Measurements from ENCODE around the gene CCDC97. TPM values are rescaled to one million over a fixed set of nuclear protein-coding genes. Genes with fewer than 3 reads are reported as not detected.

Gene CCDC97
- total RNA-seq, 4 donors from 2014 or later, result 11.6 to 21.2 (median 14.8) TPM

DNA sequence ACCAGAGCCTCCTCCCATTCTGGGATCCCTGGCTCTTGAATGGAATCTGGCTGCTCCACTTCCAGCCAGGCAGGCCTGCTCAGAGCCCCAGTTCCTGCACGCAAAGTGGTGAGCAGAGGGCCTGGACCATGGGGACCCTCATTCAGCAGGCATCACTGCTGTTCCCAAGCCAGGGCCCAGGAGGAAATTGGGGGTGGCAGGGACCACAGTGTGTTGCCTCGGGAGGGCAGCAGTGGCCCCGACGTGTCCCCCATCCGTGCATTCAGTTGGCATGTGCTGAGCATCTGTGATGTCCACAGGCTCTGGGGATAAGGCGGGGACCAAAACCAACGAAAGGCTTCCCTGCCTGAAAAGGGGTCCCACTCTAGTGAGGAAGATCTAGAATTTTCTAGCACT, 11.2 kb downstream of the CCDC97 start:
- Histone ChIP-seq H3K4me1 (peaks cover 48 to 53% (median 51%) of the 10 kb centered on the region in 4 donors), H3K27ac (replicated peaks in 1 of 4) (peak overlapping the region in 3 of 4 donors; percentile 83 to 86 (median 84)), H3K36me3 (peaks cover 30 to 65% (median 61%) of the 10 kb centered on the region in 4 donors), H3K9me3 (no peaks in the 10 kb centered on the region), H3K4me3 (no peak overlapping the region), H3K27me3 (no peaks in the 10 kb centered on the region)
- intact Hi-C loops (cut with DNase I), result no loop called here
- no peak for DNase-seq (ENCODE audit: extremely low spot score)
- TF ChIP-seq, protein P1, sequence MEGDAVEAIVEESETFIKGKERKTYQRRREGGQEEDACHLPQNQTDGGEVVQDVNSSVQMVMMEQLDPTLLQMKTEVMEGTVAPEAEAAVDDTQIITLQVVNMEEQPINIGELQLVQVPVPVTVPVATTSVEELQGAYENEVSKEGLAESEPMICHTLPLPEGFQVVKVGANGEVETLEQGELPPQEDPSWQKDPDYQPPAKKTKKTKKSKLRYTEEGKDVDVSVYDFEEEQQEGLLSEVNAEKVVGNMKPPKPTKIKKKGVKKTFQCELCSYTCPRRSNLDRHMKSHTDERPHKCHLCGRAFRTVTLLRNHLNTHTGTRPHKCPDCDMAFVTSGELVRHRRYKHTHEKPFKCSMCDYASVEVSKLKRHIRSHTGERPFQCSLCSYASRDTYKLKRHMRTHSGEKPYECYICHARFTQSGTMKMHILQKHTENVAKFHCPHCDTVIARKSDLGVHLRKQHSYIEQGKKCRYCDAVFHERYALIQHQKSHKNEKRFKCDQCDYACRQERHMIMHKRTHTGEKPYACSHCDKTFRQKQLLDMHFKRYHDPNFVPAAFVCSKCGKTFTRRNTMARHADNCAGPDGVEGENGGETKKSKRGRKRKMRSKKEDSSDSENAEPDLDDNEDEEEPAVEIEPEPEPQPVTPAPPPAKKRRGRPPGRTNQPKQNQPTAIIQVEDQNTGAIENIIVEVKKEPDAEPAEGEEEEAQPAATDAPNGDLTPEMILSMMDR (IDR thresholded peaks at IDR 0.05), result no peak
- no peak for TF ChIP-seq POLR2AphosphoS5 (IDR thresholded peaks at IDR 0.05)
- TF ChIP-seq EP300 (IDR thresholded peaks at IDR 0.05), result no peak
- TF ChIP-seq POLR2A (IDR thresholded peaks at IDR 0.05; ENCODE audit: low read depth), result no peak
- 66% methylated on average over 5 of the region's 7 CpGs for WGBS

- TF ChIP-seq, protein P1 (IDR thresholded peaks at IDR 0.05), result peak; percentile 53 to 77 (median 71)
- TF ChIP-seq POLR2A (IDR thresholded peaks at IDR 0.05; ENCODE audit: low read depth), result no peak
- TF ChIP-seq POLR2AphosphoS5 (IDR thresholded peaks at IDR 0.05), result peak in 1 of 2 donors; percentile 35
- Histone ChIP-seq H3K36me3 (peaks cover 25 to 60% (median 56%) of the 10 kb centered on the region in 4 donors), H3K4me3 (no peak overlapping the region), H3K4me1 (peaks cover 54 to 59% (median 57%) of the 10 kb centered on the region in 4 donors), H3K27ac (replicated peaks in 1 of 4) (peak overlapping the region; percentile 78 to 86 (median 84)), H3K27me3 (no peaks in the 10 kb centered on the region), H3K9me3 (no peaks in the 10 kb centered on the region)
- intact Hi-C loops (cut with DNase I), result no loop called here
- DNase-seq (ENCODE audit: extremely low spot score), result no peak
- 51% methylated on average over 10 of the region's 10 CpGs for WGBS
Observed at GRCh38 chr19:41321600-41322270, 11.8 kb downstream of the CCDC97 start.

DNA sequence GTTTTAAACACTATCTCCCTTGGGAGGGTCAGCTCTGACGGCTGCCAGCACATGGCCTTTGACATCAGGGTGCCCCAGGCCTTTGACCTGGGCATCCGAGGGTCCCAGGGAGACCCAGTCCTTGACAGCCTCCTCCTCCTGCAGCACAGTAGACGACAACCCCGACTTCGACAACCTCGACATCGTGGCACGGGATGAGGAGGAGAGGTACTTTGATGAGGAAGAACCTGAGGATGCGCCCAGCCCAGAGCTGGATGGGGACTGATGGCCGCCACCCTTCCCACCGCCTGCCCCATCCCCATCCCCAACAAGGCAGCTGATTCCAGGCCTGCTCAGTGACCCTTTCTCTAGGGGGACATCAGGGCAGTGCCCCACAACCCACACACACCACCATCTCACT, 12.5 kb downstream of the CCDC97 start:
- TF ChIP-seq, protein P1 (IDR thresholded peaks at IDR 0.05), result no peak
- TF ChIP-seq EP300 (IDR thresholded peaks at IDR 0.05) (no peak), POLR2A (IDR thresholded peaks at IDR 0.05; ENCODE audit: low read depth) (no peak), POLR2AphosphoS5 (IDR thresholded peaks at IDR 0.05) (no peak)
- no peak for DNase-seq (ENCODE audit: extremely low spot score)
- peak overlapping the region; percentile 78 to 86 (median 84) for H3K27ac ChIP-seq (replicated peaks in 1 of 4)
- H3K4me3 ChIP-seq, result no peak overlapping the region
- peaks cover 61 to 66% (median 63%) of the 10 kb centered on the region in 4 donors for H3K4me1 ChIP-seq
- no peaks in the 10 kb centered on the region for H3K9me3 ChIP-seq
- 97% methylated on average over 11 of the region's 11 CpGs for WGBS
- H3K36me3 ChIP-seq, result peaks cover 18 to 53% (median 49%) of the 10 kb centered on the region in 4 donors
- H3K27me3 ChIP-seq, result no peaks in the 10 kb centered on the region
- intact Hi-C loops (cut with DNase I), result no loop called here

- WGBS, result 50% methylated on average over 7 of the region's 7 CpGs
- TF ChIP-seq EP300 (IDR thresholded peaks at IDR 0.05) (no peak), POLR2A (IDR thresholded peaks at IDR 0.05; ENCODE audit: low read depth) (no peak), POLR2AphosphoS5 (IDR thresholded peaks at IDR 0.05) (no peak)
- TF ChIP-seq, protein P1 (IDR thresholded peaks at IDR 0.05), result no peak
- H3K27ac ChIP-seq (replicated peaks in 1 of 4), result peak overlapping the region; percentile 78 to 86 (median 84)
- intact Hi-C loops (cut with DNase I), result no loop called here
- no peak overlapping the region for H3K4me3 ChIP-seq
- no peaks in the 10 kb centered on the region for H3K27me3 ChIP-seq
- H3K4me1 ChIP-seq, result peaks cover 66 to 71% (median 69%) of the 10 kb centered on the region in 4 donors
- H3K9me3 ChIP-seq, result no peaks in the 10 kb centered on the region
- H3K36me3 ChIP-seq, result peaks cover 15 to 49% (median 45%) of the 10 kb centered on the region in 4 donors
- DNase-seq (ENCODE audit: extremely low spot score), result no peak
Observed at GRCh38 chr19:41323023-41323422, 13.1 kb downstream of the CCDC97 start.

Data from esophagus muscularis mucosa (tissue), 4 donors.